Effector CD8-positive, alpha-beta T cell (primary cell): Measurements from ENCODE around the gene CCDC177.

Experiments
- DNase-seq: peaks from one replicate; lab custom pipeline; 2025; lab: John Stamatoyannopoulos, UW
- total RNA-seq, 4 experiments: gene quantifications; one replicate each; lab custom pipeline; 2026; lab: John Stamatoyannopoulos, UW

CCDC177 gene
- 0 reads per million in 4 experiments for total RNA-seq

DNA sequence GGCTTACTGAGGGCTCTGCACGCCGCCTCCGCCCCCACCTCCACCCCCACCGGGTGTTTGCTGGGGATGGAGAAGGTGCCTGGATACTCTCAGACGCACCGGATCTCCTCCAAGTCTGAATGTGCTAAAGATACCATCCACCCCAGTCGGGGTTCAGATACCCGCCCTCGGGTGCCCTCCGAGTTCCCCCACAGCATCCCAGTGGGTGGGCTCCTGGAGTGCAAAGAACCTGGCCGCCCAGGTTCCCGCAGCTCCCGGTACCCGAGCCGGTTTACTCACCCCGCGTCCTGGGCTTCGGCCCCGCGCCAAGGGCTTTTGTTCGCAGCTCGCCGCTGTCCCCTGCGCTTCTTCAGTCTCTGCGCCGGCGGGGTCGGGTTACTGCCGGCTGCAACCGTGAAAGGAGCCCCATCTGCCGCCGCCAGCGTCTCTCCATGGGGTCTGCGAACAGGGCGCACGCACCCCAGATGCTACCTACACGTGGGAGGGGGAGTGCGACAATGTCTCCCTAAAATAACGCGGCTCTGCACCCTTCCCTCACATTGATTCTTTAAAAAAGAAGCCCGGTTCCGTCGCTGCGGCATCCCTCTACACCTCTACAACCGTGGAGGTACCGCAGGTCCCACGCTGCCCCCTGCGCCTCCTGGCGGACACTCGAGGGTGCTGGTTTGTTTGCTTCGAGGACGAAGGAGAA lies at the start of gene CCDC177:
TSS of gene CCDC177 (minus strand) at position 609 of the 691 bp plus-strand sequence. CDS start 1,249 bp downstream, outside the sequence.
- DNase-seq: peak; percentile 51

- DNase-seq: no peak
Observed at GRCh38 chr14:69624136-69624535, 49.5 kb upstream of the CCDC177 start.

DNA sequence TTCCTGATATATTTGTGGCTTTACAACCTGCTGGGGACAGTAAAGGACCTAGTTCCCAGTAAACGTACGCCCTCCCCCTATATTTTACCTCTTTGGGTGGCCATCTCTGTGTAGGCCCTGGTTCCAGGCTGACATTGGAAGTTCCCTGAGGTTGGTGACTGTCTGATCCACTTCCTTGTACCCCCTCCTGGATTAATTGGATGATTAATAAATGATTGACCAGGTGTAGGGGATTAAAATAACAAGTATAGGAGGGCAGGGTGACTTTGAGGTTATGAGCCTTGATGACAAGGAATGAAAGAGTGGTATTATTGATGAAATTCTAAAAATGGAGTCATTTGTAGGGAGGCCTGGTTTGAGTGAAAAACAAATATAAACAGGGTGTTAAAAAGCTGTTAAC lies 46.3 kb upstream of the CCDC177 start:
- DNase-seq: no peak

DNA sequence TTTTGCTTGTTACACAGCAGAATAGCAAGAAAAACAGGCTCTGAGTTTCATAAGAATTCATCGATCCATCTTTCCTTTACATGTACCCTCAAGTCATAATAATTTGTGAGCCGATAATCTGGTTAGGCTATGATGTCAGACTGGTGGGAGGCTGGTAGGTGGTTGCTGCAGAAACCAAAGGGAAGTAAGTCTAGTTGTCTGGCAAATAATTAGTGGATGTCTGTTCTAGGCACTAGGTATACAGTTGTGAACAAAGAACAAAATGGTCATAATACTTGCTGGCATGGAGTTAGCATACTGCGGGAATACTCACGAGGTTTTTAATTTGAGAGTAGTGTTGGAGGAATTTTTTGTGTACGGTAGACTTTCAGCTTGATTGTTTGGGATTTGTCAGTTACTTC lies 45.5 kb upstream of the CCDC177 start:
- no peak for DNase-seq

GRCh38 chr14:69619012-69619411 lies 44.3 kb upstream of the CCDC177 start:
- no peak for DNase-seq

DNA sequence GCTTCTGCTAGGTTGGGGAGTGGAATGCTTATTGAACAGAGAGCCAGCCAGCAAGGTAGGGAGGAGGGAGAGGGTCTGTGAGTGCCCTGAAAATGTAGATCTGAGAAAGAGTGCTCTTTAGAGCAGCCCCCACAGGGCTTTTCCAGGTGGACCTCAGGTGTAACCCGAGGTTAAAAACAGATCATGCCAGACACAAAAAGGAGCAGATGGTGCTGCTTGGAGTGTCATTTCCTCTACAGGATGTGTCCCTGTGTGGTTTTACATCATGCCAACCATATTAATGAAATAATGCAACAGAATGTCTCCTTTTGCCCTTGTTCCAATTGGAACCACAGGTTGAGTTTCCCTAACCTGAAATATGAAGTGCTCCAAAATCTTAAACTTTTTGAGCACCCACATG lies 43.1 kb upstream of the CCDC177 start:
- DNase-seq: no peak

DNA sequence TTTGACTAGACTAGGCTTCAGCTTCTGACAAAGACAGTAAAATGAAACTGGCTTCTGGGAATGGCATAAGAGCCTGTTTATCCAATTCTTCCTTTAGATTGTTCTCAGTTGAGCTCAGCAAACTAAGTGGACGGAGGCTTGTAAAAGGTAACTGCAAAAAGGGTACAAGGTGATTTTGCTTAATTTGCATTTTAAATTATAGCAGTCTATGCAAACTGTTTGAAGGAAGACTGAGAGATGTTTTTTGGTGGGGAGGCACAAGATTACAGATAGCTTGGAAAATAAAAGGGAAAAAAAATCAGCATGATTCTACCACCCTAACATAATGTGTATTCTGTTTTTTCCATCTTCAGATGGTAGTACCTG lies 41.7 kb upstream of the CCDC177 start:
- DNase-seq: no peak

DNA sequence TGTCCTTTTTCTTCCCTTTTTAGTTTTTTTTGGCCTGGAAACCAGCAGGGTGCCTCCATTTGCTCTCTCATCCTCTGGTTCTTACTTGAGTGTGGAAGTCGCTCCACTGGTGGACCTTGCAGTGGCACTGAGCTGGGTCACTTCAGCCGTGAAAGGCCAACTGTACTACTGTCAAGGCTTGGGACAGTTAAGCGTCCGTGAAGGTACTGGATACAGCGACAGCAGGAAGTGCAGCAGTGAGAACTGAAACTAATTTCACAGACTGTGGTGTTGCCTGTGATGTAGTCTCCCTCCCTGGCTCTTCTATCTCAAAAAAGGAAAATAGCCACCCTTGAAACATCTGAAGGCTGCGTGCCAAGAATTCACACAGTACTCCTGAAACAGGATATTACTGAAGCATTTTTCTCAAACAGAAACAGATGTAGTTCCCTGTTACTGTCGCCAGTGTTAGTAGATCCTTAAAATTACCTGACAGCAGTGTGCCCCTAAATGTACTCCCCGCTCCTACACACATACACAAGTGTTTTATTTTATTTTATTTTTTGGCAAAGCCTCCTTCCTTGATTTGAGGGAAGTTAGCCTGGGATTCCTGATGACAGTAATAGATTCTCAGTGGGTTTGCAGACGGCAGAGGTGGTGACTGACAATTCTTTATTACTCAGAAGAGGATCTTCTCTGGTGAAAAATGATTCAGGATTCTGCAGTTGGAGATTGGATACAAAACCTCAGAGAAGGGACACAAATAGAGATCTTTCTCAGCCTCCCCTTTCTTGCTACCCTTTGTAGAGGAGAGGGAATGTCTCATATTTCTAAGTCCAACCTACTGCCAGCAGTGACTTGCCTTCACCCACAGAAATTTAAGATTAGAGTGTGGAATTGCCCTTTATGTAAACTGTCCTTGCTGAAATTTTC lies 41.1 kb upstream of the CCDC177 start:
- no peak for DNase-seq

DNA sequence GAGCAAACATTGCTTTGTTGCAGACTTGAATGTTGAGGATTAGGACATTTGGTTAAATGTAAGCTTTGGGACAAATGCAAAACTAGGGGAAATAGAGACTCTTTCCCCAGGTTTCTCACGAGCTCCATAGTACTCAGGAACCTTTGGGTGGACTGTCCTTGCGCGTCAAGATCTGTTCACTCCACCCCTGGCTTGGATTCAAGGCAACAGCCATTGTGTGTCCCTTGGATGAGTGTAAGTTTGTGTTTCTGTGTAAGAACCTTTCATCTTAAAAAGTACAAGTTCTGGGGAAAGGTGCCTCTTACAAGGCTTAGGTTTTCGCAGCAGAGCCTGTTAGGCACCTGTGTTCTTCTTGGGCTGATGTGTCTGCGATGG lies 40.4 kb upstream of the CCDC177 start:
- DNase-seq: no peak

GRCh38 chr14:69614592-69614991 lies 39.9 kb upstream of the CCDC177 start:
- DNase-seq: no peak

GRCh38 chr14:69613312-69614073 lies 38.8 kb upstream of the CCDC177 start:
- no peak for DNase-seq

GRCh38 chr14:69612783-69613130 lies 38.1 kb upstream of the CCDC177 start:
- no peak for DNase-seq

- peak; percentile 28 for DNase-seq
Observed at GRCh38 chr14:69612014-69612782, 37.5 kb upstream of the CCDC177 start.

GRCh38 chr14:69611172-69612013 lies 36.7 kb upstream of the CCDC177 start, which contains the start of gene SUSD6:
Gene SUSD6 (plus strand): TSS chr14:69611596. CDS start chr14:69658593, 46,997 bp downstream.
- DNase-seq: peak; percentile 84

- DNase-seq: no peak
Observed at GRCh38 chr14:69610874-69611171, 36.2 kb upstream of the CCDC177 start.

GRCh38 chr14:69610020-69610873 lies 35.6 kb upstream of the CCDC177 start:
- no peak for DNase-seq

DNA sequence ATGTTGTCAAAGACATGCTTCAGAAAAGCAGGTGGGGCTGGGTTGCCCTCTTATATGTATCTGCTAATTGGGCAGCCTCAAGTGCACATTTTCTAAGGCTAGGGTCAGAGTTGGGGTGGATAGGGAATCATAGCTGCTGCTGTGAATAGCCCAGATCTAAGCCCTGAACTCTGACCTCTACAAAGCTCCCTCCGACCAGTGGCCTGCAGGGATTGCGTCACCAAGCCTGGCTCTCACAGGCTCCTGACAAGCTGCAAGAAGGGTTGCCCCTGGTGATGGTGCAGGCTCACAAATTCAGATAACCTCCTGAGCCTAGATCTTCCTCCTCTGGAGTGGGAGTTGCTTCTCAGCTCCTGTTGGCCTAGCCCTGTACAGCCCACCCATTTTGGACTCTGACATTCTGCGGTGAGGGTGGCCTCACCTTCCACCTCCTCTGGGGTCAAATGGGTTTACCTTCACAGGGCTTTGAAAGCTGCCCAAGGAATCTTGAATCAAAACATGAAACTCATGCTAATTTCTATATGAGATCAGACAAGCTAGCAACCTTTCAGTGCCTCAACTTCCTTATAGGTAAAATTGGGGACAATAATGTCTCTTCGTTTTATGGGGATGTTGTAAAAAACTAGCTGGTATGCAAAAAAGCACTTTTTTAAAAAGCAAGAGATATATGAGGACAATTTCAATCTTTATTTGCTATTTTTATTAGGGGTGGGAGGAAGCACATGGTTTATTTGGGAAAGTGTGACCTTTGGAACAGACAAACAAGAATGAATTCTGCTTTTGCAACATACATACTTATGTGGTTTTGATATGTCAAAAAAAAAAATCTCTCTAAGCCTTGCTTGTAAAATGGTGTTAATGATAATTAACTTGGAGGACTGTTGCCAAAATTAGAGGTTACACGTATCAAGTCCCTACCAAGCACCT lies 31.9 kb upstream of the CCDC177 start:
- DNase-seq: no peak

DNA sequence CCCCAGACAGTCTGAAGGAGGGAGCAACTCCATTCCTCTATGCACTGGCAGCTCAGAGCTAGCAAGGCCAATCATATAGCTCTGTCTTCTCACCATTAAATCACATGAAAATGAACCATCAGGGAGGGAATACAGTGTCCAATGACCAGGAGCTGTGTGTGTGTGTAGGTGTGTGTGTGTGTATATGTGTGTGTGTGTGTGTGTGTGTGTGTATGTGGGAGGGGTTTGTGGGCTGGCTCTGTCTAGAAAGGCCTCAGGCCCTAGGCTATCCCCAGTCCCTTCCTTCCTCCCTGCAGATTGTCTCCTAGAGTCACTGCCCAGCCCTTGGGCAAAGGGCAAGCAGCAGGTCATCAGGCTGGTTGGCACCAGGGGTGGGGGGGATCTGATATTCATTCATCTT lies 31.1 kb upstream of the CCDC177 start:
- DNase-seq: no peak
